ENCODE measurements around the gene API5.

API5 gene

GRCh38 chr11:43358279-43358800 is 46.5 kb downstream of the API5 start:
- DNase-seq: no peak

- DNase-seq: peak; percentile 87
These were observed 47.1 kb downstream of the API5 start, which contains the start of gene TTC17 for GRCh38 chr11:43358801-43359421. Gene TTC17, plus strand, starts transcription at chr11:43358920. Its CDS starts 35 bp downstream, at chr11:43358955.

GRCh38 chr11:43359422-43359818 is 47.6 kb downstream of the API5 start:
- no peak for DNase-seq

GRCh38 chr11:43360361-43361032 is 48.7 kb downstream of the API5 start:
- DNase-seq: no peak

GRCh38 chr11:43366677-43367076 is 54.9 kb downstream of the API5 start:
- DNase-seq: no peak

GRCh38 chr11:43367382-43368178 is 55.8 kb downstream of the API5 start:
- DNase-seq: no peak

GRCh38 chr11:43376065-43376464 is 64.3 kb downstream of the API5 start:
- no peak for DNase-seq

GRCh38 chr11:43376594-43376993 is 64.8 kb downstream of the API5 start:
- DNase-seq: no peak

GRCh38 chr11:43377389-43377788 is 65.6 kb downstream of the API5 start:
- DNase-seq: no peak

- DNase-seq: no peak
These were observed 67.1 kb downstream of the API5 start for GRCh38 chr11:43378897-43379296.

- DNase-seq: no peak
These were observed 70.0 kb downstream of the API5 start for GRCh38 chr11:43381802-43382201.

GRCh38 chr11:43382614-43383013 is 70.8 kb downstream of the API5 start:
- no peak for DNase-seq

- DNase-seq: no peak
These were observed 72.6 kb downstream of the API5 start for GRCh38 chr11:43384393-43384792.

GRCh38 chr11:43392713-43393112 is 80.9 kb downstream of the API5 start:
- DNase-seq: no peak

GRCh38 chr11:43393765-43394355 is 82.1 kb downstream of the API5 start:
- no peak for DNase-seq

Data from right kidney (tissue), 1 donor.